ENCODE results near the gene ZRANB1. TPM values are rescaled to one million over a fixed set of nuclear protein-coding genes. Genes with fewer than 3 reads are reported as not detected.

Gene ZRANB1
- polyA plus RNA-seq, 1 of the 3 experiments (the other 2 are of a cell fraction) = 6.2 TPM

- no peak for TF ChIP-seq REST (IDR thresholded peaks at IDR 0.05; ENCODE audit: low read depth, low read length)
- TF ChIP-seq TCF12 (IDR thresholded peaks at IDR 0.05) = no peak
- TF ChIP-seq MXI1 (IDR thresholded peaks at IDR 0.05; ENCODE audit: low read depth, low read length) = no peak
- no peak for TF ChIP-seq RCOR1 (IDR thresholded peaks at IDR 0.05; ENCODE audit: low read length)
- TF ChIP-seq EP300 (IDR thresholded peaks at IDR 0.05; ENCODE audit: borderline replicate concordance in 1 of 2, low read depth in 1 of 2, low read length in 1 of 2) = no peak
- TF ChIP-seq IRF3 (IDR thresholded peaks at IDR 0.05; ENCODE audit: low read depth, low read length) = no peak
- TF ChIP-seq JUND (IDR thresholded peaks at IDR 0.05) = no peak
- TF ChIP-seq GABPA (IDR thresholded peaks at IDR 0.05; ENCODE audit: low read depth) = no peak
Measured at GRCh38 chr10:124904796-124905195, 37.1 kb upstream of the ZRANB1 start (continued).

- ChIA-PET POLR2A (no interaction called here), CTCF (no interaction called here)
- no peak overlapping the region for H3K9ac ChIP-seq
- no peaks in the 10 kb centered on the region for H3K36me3 ChIP-seq (replicated peaks in 1 of 2; ENCODE audit: control insufficient read depth in 1 of 2, insufficient read depth in 2 of 2, low read length in 1 of 2)
- H3K4me3 ChIP-seq (ENCODE audit: low read depth in 2 of 2, low read length in 1 of 2) = no peak overlapping the region
- no peaks in the 10 kb centered on the region for H3K79me2 ChIP-seq (ENCODE audit: insufficient read depth)
- no peaks in the 10 kb centered on the region for H3K9me3 ChIP-seq
- H3K4me2 ChIP-seq = peak overlapping the region; percentile 6; the same call in 1 of the 2 replicates
- 51% methylated on average over 9 of the region's 9 CpGs for WGBS (ENCODE audit: low lambda C conversion rate)
- H3F3A ChIP-seq (replicated peaks; ENCODE audit: insufficient read depth) = peaks cover 8% of the 10 kb centered on the region
- H2AFZ ChIP-seq (ENCODE audit: low read depth) = no peak overlapping the region
- no peaks in the 10 kb centered on the region for H3K9me2 ChIP-seq
- H4K20me1 ChIP-seq (ENCODE audit: insufficient read depth) = no peaks in the 10 kb centered on the region
- peak overlapping the region in 1 of 2 experiments; percentile 51; a peak in 2 of 4 replicates for H3K27ac ChIP-seq (ENCODE audit: low read depth in 2 of 2, low read length in 1 of 2)
- no peaks in the 10 kb centered on the region for H3K27me3 ChIP-seq (ENCODE audit: insufficient read depth)
- no peak for DNase-seq
- peaks cover 2 to 16% of the 10 kb centered on the region in 2 experiments; a peak in 2 of 4 replicates for H3K4me1 ChIP-seq (ENCODE audit: control insufficient read depth in 1 of 2, insufficient read depth in 2 of 2, low read depth in 1 of 2, low read length in 1 of 2)
- TF ChIP-seq POLR2AphosphoS5 (IDR thresholded peaks at IDR 0.05; ENCODE audit: low read depth, low read length) = no peak
- no peak for TF ChIP-seq FOXJ3 (CRISPR knock-in tag; IDR thresholded peaks at IDR 0.05)
- no peak for TF ChIP-seq SIN3A (IDR thresholded peaks at IDR 0.05; ENCODE audit: borderline replicate concordance, low read depth, low read length)
- TF ChIP-seq REST (IDR thresholded peaks at IDR 0.05; ENCODE audit: low read depth, low read length) = no peak
- TF ChIP-seq MAX (IDR thresholded peaks at IDR 0.05; ENCODE audit: low read depth) = no peak
- peak; percentile 83 for TF ChIP-seq FOSL2 (IDR thresholded peaks at IDR 0.05; ENCODE audit: borderline replicate concordance, low read depth)
- no peak for TF ChIP-seq EZH2phosphoT487 (IDR thresholded peaks at IDR 0.05; ENCODE audit: borderline replicate concordance, low read depth)
- TF ChIP-seq IRF3 (IDR thresholded peaks at IDR 0.05; ENCODE audit: low read depth, low read length) = no peak
- no peak for TF ChIP-seq USF2 (IDR thresholded peaks at IDR 0.05; ENCODE audit: borderline replicate concordance, low read depth, low read length)
- TF ChIP-seq GABPA (IDR thresholded peaks at IDR 0.05; ENCODE audit: low read depth) = no peak
- TF ChIP-seq RCOR1 (IDR thresholded peaks at IDR 0.05; ENCODE audit: low read length) = no peak
- no peak for TF ChIP-seq RAD21 (IDR thresholded peaks at IDR 0.05; ENCODE audit: low read length)
- TF ChIP-seq TCF12 (IDR thresholded peaks at IDR 0.05) = peak; percentile 40
- no peak for TF ChIP-seq SMC3 (IDR thresholded peaks at IDR 0.05; ENCODE audit: low read depth, low read length)
- TF ChIP-seq YY1 (IDR thresholded peaks at IDR 0.05; ENCODE audit: low read depth) = no peak
- peak; percentile 70; the same call in 1 of the 2 replicates for TF ChIP-seq NFIC (IDR thresholded peaks at IDR 0.05; ENCODE audit: borderline replicate concordance)
Measured at GRCh38 chr10:124906551-124907001, 35.3 kb upstream of the ZRANB1 start.

Measured in SK-N-SH (cell line).